ENCODE measurements around the gene DNAJB5. TPM values are rescaled to one million over a fixed set of nuclear protein-coding genes. Genes with fewer than 3 reads are reported as not detected.

DNAJB5 gene
- total RNA-seq, 2 donors from 2014 or later = 1.2 to 7.1 TPM

DNA sequence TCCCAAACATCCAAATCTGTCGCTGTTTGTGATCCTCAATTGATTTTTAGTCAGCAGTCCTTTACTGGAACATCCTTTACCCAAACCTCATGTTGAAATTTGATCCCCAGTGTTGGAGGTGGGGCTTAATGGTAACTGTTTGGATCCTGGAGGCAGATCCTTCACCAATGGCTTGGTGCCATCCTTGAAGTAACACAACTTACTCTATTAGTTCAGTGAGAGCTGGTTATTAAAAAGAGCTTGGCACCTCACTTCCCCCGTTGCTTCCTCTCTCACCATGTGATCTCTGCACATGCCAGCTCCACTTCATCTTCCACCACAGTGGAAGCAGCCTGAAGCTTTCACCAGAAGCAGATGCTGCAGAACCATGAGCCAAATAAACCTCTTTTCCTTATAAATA is 40.3 kb downstream of the DNAJB5 start:
- DNase-seq (no peak), ATAC-seq (no peak)
- intact Hi-C loops (cut with DNase I, micrococcal nuclease) = no loop called here

GRCh38 chr9:35033101-35033500 is 43.6 kb downstream of the DNAJB5 start:
- intact Hi-C loops (cut with DNase I, micrococcal nuclease) = no loop called here
- no peak for DNase-seq

DNA sequence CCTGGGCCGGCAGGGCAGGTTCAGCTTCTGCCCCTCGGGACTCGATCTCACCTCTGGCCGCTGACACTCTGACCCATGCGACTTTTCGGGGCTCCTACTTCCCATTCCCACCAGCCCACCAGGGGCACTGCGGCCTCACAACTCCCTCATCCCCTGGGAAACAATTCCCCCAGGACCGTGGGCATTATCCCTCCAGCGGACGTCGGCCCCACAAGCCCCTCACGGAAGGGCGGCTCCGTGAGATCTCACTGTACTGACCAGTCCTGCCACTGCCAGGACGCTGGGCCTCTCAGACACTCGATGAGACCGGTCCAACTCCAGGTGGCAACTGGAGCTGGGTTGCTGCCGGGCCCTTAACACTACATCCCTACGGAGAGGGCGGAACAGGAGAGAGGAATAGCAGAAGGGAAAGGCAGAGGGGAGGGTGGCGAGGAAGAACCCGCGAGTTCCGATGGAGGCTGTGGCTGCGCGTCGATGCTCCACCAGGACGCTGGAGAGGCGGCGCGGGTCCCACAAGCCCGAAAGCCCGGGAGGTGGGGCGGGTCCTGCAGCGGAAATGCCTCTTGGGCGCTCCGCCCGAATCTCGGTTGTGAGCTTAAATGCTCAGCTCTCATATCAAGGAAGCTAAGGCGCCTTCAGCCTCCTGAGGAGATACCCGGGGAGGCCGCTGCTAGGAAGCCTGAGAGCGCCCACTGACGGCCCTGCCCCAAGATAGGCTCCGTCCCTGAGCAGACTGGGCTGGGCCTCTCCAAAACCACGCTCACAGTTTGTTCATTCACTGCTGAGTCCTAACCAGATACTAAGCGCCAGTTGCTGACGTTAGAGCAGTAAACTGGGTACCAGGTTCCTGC is 46.5 kb downstream of the DNAJB5 start:
- ATAC-seq = peak; percentile 63
- intact Hi-C loops (cut with DNase I, micrococcal nuclease) = no loop called here
- DNase-seq = peak in 1 of 2 donors; percentile 45

More at GRCh38 chr9:35033101-35033500, 43.6 kb downstream of the DNAJB5 start:
- ATAC-seq = no peak

- ATAC-seq (no peak), DNase-seq (no peak)
- intact Hi-C loops (cut with DNase I, micrococcal nuclease) = no loop called here
Measured at GRCh38 chr9:35042081-35042604, 52.6 kb downstream of the DNAJB5 start.

DNA sequence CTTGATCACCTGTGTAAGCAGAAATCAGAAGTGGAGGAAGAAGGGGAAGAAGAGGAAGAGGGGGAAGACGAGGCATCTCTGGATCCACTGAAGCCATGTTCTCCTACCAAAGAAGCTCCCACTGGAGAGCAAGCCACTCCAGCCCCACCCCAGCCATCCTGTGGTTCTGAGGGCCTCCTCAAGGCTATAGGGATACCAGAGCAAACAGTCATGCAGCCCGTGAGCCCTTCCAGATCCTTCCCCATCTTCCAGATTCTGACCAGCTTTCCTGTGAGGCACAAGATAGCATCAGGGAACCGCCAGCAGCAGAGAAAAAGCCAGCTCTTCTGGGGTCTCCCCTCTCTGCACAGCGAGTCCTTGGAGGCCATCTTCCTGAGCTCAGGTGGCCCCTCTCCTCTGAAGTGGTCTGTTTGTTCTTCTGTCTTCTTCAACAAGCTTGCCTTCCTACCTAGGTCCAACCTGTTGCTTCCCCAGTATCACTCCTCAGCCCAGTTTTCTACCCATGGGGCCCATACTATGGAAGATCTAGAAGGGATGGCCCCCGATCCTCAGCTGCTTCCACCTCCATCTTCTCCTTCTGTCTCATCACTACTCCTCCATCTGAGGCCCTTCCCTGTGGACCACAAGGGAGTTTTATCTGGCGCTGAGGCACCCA is 53.5 kb downstream of the DNAJB5 start:
- ATAC-seq (no peak), DNase-seq (no peak)
- intact Hi-C loops (cut with DNase I, micrococcal nuclease) = no loop called here

DNA sequence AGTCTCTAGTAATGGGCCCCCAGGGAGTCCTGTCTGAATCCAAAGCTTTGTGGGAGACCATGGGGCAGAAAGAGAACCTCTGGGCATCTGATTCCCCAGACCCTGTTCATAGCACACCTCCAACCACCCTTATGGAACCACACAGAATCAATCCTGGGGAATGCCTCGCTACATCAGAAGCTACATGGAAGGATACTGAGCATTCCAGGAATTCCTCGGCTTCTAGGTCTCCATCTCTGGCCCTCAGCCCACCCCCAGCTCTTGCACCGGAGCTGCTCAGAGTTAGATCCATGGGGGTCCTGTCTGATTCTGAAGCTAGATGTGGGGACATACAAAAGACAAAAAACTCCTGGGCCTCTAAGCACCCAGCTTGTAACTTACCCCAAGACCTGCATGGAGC is 54.5 kb downstream of the DNAJB5 start:
- ATAC-seq (no peak), DNase-seq (no peak)
- intact Hi-C loops (cut with DNase I, micrococcal nuclease) = no loop called here

Other genes with a start within 250 kb of the DNAJB5 start
- under 1 TPM; 0.12 to 0.22 TPM for gene PHF24, start 31.5 kb upstream of the DNAJB5 start, total RNA-seq
- 100 to 1,000 TPM; 167 to 189 TPM for gene VCP, start 82.9 kb downstream of the DNAJB5 start, total RNA-seq
- gene FANCG, start 90.2 kb downstream of the DNAJB5 start, total RNA-seq = 10 to 100 TPM; 11.0 to 17.3 TPM
- gene PIGO, start 106.8 kb downstream of the DNAJB5 start, total RNA-seq = 10 to 100 TPM; 32.4 to 38.7 TPM
- 100 to 1,000 TPM in 1 of 2 donors, 10 to 100 TPM in 1; 89.8 to 118 TPM for gene STOML2, start 113.4 kb downstream of the DNAJB5 start, total RNA-seq
- gene ATOSB, start 126.1 kb downstream of the DNAJB5 start, total RNA-seq = 10 to 100 TPM; 38.4 to 46.4 TPM
- 10 to 100 TPM; 52.3 to 69.4 TPM for gene UNC13B, start 172.3 kb downstream of the DNAJB5 start, total RNA-seq

Data from left colon (tissue), 2 donors.